ENCODE results near the gene SFT2D2.

- no peak for TF ChIP-seq CTCF (IDR thresholded peaks at IDR 0.05)
- no peak for TF ChIP-seq POLR2AphosphoS5 (IDR thresholded peaks at IDR 0.05)
These were observed 4.1 kb downstream of the SFT2D2 start for GRCh38 chr1:168229893-168230292.
